Testis (tissue), 2 donors: ENCODE measurements around the gene MET.

ENCODE experiments used
- POLR2A ChIP-seq: fragments of 450-650 bp; IDR thresholded peaks from one replicate; pipeline ENCODE4 v1.6.1; 2017; ENCODE audit warnings: antibody characterized with exemption, mild to moderate bottlenecking, moderate library complexity
- TF ChIP-seq, protein P1 (sequence below), 3 experiments: fragments of 450-650 bp in 2 of 3; fragments of 200-600 bp in 1 of 3; sonication (generic) in 1 of 3; IDR thresholded peaks; one replicate each; pipeline ENCODE4 v1.5.1; 2016 to 2019; ENCODE audit warnings: antibody characterized with exemption in 3 of 3, mild to moderate bottlenecking in 2 of 3, moderate library complexity in 1 of 3

DNA sequence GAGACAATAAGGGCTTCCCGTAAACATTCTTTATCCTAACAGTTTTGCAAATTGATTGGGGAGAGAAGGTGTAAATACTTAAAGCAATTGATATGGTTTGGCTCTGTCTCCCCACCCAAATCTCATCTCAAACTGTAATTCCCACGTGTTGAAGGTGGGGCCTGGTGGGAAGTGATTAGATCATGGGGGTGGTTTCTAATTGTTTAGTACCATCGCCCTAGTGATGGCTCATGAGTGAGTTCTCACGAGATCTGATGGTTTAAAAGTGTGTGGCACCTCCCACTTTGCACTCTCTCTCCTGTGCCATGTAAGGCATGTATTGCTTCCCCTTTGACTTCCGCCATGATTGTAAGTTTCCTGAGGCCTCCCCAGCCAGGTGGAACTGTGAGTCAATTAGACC is 168.3 kb downstream of the MET start:
- TF ChIP-seq, protein P1, sequence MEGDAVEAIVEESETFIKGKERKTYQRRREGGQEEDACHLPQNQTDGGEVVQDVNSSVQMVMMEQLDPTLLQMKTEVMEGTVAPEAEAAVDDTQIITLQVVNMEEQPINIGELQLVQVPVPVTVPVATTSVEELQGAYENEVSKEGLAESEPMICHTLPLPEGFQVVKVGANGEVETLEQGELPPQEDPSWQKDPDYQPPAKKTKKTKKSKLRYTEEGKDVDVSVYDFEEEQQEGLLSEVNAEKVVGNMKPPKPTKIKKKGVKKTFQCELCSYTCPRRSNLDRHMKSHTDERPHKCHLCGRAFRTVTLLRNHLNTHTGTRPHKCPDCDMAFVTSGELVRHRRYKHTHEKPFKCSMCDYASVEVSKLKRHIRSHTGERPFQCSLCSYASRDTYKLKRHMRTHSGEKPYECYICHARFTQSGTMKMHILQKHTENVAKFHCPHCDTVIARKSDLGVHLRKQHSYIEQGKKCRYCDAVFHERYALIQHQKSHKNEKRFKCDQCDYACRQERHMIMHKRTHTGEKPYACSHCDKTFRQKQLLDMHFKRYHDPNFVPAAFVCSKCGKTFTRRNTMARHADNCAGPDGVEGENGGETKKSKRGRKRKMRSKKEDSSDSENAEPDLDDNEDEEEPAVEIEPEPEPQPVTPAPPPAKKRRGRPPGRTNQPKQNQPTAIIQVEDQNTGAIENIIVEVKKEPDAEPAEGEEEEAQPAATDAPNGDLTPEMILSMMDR (IDR thresholded peaks at IDR 0.05), result no peak
- no peak for TF ChIP-seq POLR2A
